NCI-H1930 (cell line): ENCODE data around the gene PARP1.

ENCODE experiments used
- DNase-seq, 2 experiments: peaks; one replicate each; lab custom pipeline; 2025; lab: John Stamatoyannopoulos, UW

PARP1 gene

DNA sequence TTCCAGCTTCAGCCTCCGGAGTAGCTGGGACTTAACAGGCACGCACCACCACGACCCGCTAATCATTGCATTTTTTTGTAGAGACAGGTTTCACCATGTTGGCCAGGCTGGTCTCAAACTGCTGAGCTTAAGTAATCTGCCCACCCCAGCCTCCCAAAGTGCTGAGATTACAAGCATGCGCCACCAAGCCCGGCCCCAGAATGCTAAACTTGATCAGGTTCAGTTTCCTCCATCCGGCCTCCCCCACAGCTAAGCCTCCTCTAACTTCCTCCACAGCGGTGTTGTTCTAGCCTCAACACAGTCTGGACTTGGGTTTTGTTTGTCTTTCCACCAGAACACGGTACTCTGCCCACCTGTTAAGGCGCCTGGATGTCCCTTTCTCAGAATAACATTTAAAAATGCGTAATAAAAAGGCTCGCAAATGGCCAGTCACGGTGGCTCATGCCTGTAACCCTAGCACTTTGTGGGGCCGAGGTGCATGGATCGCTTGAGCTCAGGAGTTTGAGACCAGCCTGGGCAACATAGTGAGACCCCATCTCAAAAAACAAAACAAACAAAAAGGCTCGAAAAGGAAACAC, 2.4 kb downstream of the PARP1 start:
- DNase-seq = no peak

DNA sequence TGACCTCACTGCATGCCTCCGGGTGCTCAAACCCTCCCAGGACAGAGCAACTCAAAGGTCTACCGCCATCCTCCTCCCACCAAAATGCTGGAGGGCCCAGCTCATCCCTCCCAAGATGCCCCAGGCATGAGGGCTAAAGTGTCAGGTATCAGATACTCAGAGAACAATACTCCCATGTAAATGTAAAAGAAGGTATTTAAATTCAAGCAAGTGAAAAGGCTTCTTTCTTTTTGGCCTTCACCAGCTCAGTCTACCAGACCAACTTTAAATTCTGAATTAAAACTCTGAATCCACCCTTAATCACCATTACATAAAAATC, 3.0 kb downstream of the PARP1 start:
- DNase-seq = no peak

DNA sequence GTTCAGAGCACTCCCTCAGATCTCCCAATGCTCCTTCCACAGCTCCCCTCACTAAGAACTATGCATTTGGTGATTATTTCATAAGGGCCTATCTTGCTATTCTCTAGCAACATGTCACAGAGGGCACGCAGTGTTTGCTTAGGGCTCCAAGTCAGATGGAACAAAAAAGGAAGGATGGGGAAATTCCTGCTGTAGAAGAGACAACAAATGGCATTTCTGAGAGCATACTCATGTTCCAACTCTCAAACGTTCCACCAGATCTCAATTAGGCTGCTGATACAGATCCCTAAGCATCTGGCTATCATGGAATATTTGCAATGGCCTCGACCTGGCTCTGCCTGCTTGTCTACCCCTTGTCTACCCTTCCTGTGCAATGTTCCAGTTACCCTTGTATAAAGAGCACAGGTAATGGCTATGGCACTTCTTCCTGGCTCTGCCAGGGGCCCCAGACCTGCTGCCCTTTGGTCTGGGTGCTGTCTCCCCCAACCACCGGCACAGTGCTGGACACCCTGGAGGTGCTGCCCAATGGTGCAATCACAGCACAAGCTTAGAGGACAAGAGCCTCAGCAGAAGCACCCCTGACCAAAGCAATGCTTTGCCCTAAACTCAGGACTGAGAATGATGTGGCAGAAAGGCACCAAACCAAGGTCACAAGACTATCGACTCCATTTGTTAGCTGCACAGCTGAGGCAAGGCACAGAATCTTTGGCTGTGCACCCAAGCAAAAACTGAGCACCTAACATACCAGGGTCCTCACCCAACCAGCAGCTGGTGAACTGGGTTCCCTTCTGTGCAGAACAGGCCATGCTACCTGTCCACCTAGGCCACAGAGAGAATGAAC, 3.6 kb downstream of the PARP1 start:
- no peak for DNase-seq

GRCh38 chr1:226403201-226404034, 4.5 kb downstream of the PARP1 start:
- no peak for DNase-seq

DNA sequence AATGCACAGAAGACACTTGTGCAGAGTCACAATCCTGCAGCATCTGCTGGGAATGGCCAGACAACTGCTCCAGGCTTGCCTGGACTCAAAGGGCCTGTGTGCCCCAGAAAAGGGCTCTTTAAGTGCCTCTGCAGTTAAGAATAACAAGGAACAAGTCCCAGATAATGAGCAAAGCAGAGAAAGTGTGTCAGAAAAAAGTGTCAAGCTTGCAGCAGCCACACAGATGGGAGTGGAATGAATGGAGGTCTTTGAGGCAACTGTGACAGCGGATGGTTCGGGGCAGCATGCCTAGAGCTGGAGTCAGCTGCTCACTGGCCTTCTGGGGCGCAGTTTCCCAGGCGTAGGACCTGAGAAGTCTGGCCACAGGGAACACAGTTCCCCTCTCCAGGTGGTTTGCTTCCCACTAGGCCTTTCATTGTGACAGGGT, 5.1 kb downstream of the PARP1 start:
- DNase-seq = no peak

GRCh38 chr1:226401355-226402303, 6.3 kb downstream of the PARP1 start:
- DNase-seq = no peak

- no peak for DNase-seq
Measured at GRCh38 chr1:226400519-226401354, 7.2 kb downstream of the PARP1 start.

DNA sequence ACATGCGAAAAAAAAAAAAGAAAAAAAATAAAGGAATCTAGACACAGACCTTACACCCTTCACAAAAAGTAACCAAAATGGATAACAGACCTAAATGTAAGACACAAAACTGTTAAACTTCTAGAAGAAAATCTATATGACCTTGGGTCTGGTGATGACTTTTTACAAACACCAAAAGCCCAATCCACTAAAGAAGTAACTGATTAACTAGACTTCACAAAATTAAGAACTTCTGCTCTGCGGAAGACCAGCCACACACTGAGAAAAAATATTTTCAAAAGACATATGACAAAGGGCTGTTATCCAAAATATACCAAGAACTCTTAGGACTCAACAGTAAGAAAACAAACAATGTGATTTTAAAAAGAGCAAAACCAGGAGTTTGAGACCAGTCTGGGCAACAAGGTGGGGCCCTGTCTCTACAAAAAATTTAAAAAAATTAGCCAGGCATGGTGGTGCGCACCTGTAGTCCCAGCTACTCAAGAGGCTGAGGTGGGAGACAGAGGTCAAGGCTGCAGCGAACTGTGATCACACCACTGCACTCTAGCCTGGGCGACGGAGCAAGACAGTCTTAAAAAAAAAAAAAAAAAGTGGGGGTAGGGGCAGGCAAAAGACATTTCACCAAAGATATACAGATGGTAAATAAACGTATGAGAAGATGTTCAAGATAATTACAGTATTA, 9.8 kb downstream of the PARP1 start:
- DNase-seq = no peak

DNA sequence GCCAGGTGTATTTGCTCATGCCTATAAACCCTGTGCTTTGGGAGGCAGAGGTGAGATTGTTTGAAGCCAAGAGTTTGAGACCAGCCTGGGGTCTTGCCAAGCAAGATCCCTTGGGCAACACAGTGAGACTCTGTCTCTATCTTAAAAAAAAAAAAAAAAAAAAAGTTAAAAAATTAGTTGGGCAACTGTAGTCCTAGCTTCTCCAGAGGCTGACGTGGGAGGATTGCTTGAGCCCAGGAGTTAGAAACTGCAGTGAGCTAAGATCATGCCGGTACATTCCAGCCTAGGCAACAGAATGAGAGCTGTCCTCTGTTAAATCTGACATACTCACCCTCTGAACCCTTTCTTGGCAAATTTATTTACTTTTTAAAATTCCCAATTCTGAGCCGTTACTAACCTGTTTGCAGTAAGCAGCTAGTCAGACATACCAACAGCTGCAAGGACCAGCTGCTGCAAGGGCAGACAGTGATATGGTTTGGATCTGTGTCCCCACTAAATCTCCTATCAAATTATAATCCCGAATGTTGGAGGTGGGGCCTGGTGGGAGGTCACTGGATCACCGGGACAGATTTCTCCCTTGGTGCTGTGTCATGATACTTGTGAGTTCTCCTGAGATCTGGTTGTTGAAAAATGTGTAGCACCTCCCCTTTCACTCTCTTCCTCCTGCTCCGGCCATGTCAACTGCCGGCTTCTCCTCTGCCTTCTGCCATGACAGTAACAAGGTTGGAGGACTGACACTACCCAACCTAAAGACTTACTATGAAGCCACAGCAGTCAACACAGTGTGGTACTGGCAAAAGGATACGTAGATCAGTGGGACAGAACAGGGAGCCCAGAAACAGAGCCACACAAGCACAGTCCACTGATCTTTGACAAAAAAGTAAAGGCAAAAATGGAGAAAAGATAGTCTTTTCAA, 10.6 kb downstream of the PARP1 start:
- DNase-seq = no peak

GRCh38 chr1:226395753-226396152, 12.1 kb downstream of the PARP1 start:
- no peak for DNase-seq

GRCh38 chr1:226394462-226394861, 13.4 kb downstream of the PARP1 start:
- no peak for DNase-seq

- no peak for DNase-seq
Measured at GRCh38 chr1:226390681-226391080, 17.2 kb downstream of the PARP1 start.

DNA sequence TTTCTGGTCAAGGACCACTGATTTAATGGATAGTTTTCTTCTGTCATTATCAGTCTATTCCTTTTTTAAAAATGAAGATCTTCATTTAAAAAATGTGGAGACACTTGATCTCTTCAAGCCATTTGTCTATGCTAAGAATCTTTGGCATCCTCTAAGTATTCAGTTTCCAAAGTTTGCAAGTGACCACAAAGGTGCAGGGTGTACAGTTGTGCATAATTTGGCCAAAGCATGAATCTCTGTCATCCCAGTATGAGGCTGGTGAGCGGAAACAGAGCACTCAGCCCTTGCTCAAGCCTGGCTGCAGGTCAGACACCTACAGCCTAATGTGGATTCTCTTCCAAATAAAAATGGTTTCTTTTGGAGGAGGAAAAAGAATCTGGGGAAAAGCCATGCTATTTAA, 19.8 kb downstream of the PARP1 start:
- DNase-seq = no peak

DNA sequence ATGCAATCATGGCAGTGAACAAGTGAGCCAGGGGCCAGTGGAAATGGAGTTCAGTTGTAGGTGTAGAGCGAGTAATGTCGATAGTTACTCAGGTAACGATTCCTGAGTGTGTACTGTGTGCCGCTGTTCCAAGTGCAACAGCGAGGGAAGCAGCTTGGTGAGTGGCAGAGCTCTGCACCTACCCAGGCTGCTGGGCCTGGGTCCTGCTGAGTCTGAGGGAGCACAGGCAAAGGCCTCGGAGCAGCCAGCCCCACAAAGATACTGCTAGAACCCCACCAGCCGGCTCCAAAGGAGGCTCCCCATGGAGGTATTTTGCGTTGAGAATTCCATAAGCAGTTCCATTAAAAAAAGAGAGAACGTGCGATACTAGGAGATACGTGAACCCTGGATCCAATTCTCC, 23.2 kb downstream of the PARP1 start:
- no peak for DNase-seq

GRCh38 chr1:226384040-226384439, 23.9 kb downstream of the PARP1 start:
- DNase-seq = no peak

DNA sequence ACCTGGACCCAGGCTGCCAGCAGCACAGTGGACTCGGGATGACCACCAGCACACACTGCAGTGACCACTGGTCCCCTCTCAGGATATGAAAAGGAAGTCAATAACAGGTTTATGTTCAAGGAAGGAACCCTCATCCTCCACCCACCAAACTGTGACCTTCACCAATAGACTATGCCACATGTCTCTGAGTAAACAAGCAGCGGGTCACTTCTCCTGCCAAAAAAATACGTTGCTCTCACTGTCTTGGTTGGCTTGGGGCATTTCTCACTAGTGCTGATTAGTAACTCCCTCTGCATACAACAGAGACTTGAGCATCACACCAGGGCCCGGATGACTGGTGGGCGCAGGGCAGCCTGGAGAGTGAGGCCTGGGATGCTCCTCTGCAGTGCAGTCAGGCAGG, 25.9 kb downstream of the PARP1 start:
- no peak for DNase-seq

GRCh38 chr1:226381226-226381998, 26.5 kb downstream of the PARP1 start:
- DNase-seq = no peak

DNA sequence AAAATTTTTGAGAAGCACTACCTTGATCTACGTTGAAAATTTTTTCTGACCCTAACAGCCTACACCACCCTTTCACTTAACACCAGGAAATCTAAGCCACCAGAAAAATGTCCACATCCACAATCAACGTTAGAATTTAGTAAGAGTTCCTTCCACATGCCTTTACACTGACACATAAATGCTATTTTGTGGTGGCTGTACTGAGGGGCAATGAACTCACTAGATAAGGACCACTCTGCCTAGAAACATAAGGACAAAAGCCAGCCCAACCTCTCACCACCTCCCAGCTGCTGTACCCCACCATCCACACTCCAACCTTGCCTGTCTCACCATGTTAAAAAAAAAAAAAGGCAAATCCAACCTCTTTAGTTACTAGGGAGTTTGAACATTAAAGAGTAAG, 29.8 kb downstream of the PARP1 start:
- DNase-seq = no peak

GRCh38 chr1:226376300-226376699, 31.6 kb downstream of the PARP1 start:
- DNase-seq = no peak
